Spinal cord (tissue), 10 donors: ENCODE measurements around the gene DPP7. TPM values are rescaled to one million over a fixed set of nuclear protein-coding genes. Genes with fewer than 3 reads are reported as not detected.

Experiments used
- DNase-seq, 6 donors: peaks; one replicate each; pipeline versions ENCODE4 v3.0.0 to v3.0.0-alpha.2; 2013 to 2015; ENCODE audit warnings: low spot score in 6 of 6, low read depth in 4 of 6
- H3K27ac ChIP-seq: one replicate; pipeline ENCODE4 v1.5.1; 2013; ENCODE audit warnings: low read depth, low read length, control low read depth
- H3K27me3 ChIP-seq: one replicate; pipeline ENCODE4 v1.6.1; 2013; ENCODE audit warnings: low read length; ENCODE audit not compliant: control insufficient read depth, insufficient read depth
- H3K36me3 ChIP-seq: one replicate; pipeline ENCODE4 v1.6.1; 2013; ENCODE audit warnings: low read length; ENCODE audit not compliant: control insufficient read depth, insufficient read depth
- H3K4me1 ChIP-seq: one replicate; pipeline ENCODE4 v1.6.1; 2013; ENCODE audit warnings: low read length; ENCODE audit not compliant: control insufficient read depth, insufficient read depth
- H3K4me3 ChIP-seq: one replicate; pipeline ENCODE4 v1.5.1; 2013; ENCODE audit warnings: low read depth, low read length, control low read depth
- H3K9me3 ChIP-seq: one replicate; pipeline ENCODE4 v1.6.1; 2013; ENCODE audit warnings: low read length; ENCODE audit not compliant: control insufficient read depth, insufficient read depth
- WGBS: methylation state at CpG from one replicate; pipeline ENCODE4 v1.1.5; 2013; ENCODE audit warnings: missing lambda C conversion rate; ENCODE audit not compliant: insufficient coverage; 5-methylcytosine and 5-hydroxymethylcytosine counted together
- polyA plus RNA-seq, 2 donors: library from polyadenylated mRNA; unstranded; fragments of 120-200 nt; gene quantifications; one replicate each; pipeline ENCODE4 v1.2.1, GENCODE V29; 2013; ENCODE audit not compliant: insufficient read length in 2 of 2
- total RNA-seq, 2 donors: library from RNA; depleted of rRNA in 1 of 2; stranded (reverse); fragments of 120-200 nt in 1 of 2; fragments of >200 nt in 1 of 2; gene quantifications; one replicate each; pipeline versions ENCODE4 v1.2.3 to v1.2.4, GENCODE V29; 2013 to 2014
- donor health status: healthy.

The DPP7 gene
- total and polyA plus RNA-seq, 4 donors: 29.8 to 144 (median 114) TPM

- H3K4me1 ChIP-seq: no peaks in the 10 kb centered on the region
- H3K9me3 ChIP-seq: no peaks in the 10 kb centered on the region
- H3K36me3 ChIP-seq: peaks cover 100% of the 10 kb centered on the region
- 98% methylated on average over 27 of the region's 27 CpGs for WGBS
- no peaks in the 10 kb centered on the region for H3K27me3 ChIP-seq
- no peak overlapping the region for H3K27ac ChIP-seq
- no peak overlapping the region for H3K4me3 ChIP-seq
- DNase-seq: no peak
These were observed 7.8 kb downstream of the DPP7 start for GRCh38 chr9:137106662-137107250.

DNA sequence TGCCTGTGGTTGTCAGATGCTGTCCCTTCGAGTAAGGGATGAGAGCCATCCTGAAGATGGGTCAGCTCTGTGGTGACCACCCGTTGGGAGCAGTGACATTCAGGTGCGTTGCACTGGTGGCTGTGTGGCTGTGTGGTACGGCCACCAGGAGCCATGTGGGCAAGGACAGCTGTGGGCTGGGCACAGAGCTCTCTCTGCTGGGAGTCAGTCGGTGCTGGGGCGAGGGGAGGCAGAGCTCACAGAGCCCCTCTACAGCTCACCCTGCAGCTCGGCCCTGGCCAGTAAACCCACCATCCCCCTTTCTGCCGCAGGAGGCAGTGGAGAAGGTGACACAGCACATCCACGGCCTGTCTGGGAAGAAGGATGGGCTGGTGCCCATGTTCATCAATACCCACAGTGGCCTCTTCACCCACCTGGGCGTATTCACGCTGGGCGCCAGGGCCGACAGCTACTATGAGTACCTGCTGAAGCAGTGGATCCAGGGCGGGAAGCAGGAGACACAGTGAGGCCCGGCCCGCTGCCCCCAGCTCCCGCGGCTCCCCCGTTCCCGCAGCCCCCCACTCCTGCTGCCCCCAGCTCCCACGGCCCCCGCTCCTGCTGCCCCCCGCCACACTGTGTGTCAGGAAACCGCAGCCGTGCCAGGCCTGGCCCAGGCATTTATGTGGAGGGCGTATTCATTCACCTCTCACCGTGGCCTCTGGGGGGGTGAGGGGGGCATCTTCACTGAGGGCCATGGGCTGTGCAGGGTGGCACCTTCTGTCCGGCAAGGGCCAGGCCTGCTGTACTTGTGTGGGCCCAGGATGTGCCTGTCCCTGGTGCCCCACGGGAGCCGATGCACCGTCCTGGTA lies 8.5 kb downstream of the DPP7 start:
- no peak for DNase-seq
- H3K9me3 ChIP-seq: no peaks in the 10 kb centered on the region
- H3K4me3 ChIP-seq: no peak overlapping the region
- H3K27me3 ChIP-seq: no peaks in the 10 kb centered on the region
- peaks cover 100% of the 10 kb centered on the region for H3K36me3 ChIP-seq
- no peak overlapping the region for H3K27ac ChIP-seq
- WGBS: 98% methylated on average over 20 of the region's 31 CpGs
- no peaks in the 10 kb centered on the region for H3K4me1 ChIP-seq

DNA sequence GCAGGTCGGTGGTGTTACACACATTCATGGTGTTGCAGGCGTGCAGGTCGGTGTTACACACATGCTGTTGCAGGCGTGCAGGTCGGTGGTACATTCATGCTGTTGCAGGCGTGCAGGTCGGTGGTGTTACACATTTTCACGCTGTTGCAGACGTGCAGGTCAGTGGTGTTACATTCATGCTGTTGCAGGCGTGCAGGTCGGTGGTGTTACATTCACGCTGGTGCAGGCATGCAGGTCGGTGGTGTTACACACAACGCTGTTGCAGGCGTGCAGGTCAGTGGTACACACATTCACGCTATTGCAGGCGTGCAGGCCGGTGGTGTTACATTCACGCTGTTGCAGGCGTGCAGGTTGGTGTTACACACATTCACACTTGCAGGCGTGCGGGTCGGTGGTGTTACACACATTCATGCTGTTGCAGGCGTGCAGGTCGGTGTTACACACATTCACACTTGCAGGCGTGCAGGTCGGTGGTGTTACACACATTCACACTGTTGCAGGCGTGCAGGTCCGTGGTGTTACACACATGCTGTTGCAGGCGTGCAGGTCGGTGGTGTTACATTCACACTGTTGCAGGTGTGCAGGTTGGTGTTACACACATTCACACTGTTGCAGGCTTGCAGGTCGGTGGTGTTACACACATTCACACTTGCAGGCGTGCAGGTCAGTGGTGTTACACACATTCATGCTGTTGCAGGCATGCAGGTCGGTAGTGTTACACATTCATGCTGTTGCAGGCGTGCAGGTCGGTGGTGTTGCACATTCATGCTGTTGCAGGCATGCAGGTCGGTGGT lies 11.1 kb downstream of the DPP7 start:
- no peak overlapping the region for H3K27ac ChIP-seq
- H3K27me3 ChIP-seq: no peaks in the 10 kb centered on the region
- peaks cover 100% of the 10 kb centered on the region for H3K36me3 ChIP-seq
- H3K4me3 ChIP-seq: no peak overlapping the region
- DNase-seq: no peak
- H3K4me1 ChIP-seq: no peaks in the 10 kb centered on the region
- WGBS: 96% methylated on average over 37 of the region's 37 CpGs
- H3K9me3 ChIP-seq: no peaks in the 10 kb centered on the region

- no peak overlapping the region for H3K4me3 ChIP-seq
- H3K27ac ChIP-seq: no peak overlapping the region
- no peak for DNase-seq
- 96% methylated on average over 14 of the region's 14 CpGs for WGBS
- H3K9me3 ChIP-seq: no peaks in the 10 kb centered on the region
- no peaks in the 10 kb centered on the region for H3K27me3 ChIP-seq
- H3K36me3 ChIP-seq: peaks cover 91% of the 10 kb centered on the region
- no peaks in the 10 kb centered on the region for H3K4me1 ChIP-seq
These were observed 15.3 kb downstream of the DPP7 start for GRCh38 chr9:137099231-137099630.

DNA sequence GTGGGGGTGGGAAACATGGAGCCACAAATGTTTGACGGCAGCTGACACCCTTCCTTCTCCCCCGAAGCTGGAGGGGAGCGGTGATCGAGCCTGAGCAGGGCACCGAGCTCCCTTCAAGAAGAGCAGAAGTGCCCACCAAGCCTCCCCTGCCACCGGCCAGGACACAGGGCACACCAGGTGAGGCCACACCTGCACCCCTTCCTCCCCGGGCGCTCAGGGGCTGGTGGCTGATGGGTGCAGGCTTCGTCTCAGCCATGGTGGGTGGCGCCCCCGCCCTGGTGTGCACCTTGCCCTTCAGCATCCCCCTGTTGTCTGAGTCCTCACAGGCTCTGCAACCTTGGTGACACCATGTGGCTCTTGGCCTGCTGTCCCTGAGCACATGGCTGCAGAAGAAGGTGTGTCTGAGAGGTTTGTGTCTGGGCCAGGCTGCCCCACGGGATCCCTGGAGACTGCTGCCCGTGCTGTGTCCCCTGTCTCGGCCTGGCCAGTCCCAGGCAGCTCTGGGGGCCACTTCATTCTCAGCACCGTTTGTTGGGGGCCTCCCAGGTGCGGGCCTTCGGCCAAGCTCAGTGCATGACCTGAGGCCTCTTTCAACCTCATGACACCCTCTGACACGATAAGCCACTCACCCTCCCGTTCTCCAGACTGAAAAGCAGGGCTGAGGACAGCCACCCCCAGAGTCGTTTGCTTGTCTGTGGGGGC lies 16.6 kb downstream of the DPP7 start:
- DNase-seq: no peak
- Histone ChIP-seq H3K27me3 (no peaks in the 10 kb centered on the region), H3K4me1 (no peaks in the 10 kb centered on the region), H3K4me3 (no peak overlapping the region), H3K27ac (no peak overlapping the region), H3K36me3 (peaks cover 86% of the 10 kb centered on the region), H3K9me3 (no peaks in the 10 kb centered on the region)
- 95% methylated on average over 17 of the region's 20 CpGs for WGBS

- peaks cover 79% of the 10 kb centered on the region for H3K36me3 ChIP-seq
- no peak overlapping the region for H3K4me3 ChIP-seq
These were observed 17.6 kb downstream of the DPP7 start for GRCh38 chr9:137096785-137097546.

GRCh38 chr9:137095664-137096517 lies 18.6 kb downstream of the DPP7 start:
- no peak for DNase-seq
- WGBS: 79% methylated on average over 29 of the region's 30 CpGs
- H3K36me3 ChIP-seq: peaks cover 78% of the 10 kb centered on the region
- no peaks in the 10 kb centered on the region for H3K27me3 ChIP-seq
- no peaks in the 10 kb centered on the region for H3K9me3 ChIP-seq
- H3K4me1 ChIP-seq: no peaks in the 10 kb centered on the region
- H3K4me3 ChIP-seq: no peak overlapping the region
- no peak overlapping the region for H3K27ac ChIP-seq

More at GRCh38 chr9:137096785-137097546, 17.6 kb downstream of the DPP7 start:
- Histone ChIP-seq H3K27me3 (no peaks in the 10 kb centered on the region), H3K9me3 (no peaks in the 10 kb centered on the region), H3K4me1 (no peaks in the 10 kb centered on the region), H3K27ac (no peak overlapping the region)
- WGBS: 97% methylated on average over 31 of the region's 31 CpGs
- DNase-seq: no peak

DNA sequence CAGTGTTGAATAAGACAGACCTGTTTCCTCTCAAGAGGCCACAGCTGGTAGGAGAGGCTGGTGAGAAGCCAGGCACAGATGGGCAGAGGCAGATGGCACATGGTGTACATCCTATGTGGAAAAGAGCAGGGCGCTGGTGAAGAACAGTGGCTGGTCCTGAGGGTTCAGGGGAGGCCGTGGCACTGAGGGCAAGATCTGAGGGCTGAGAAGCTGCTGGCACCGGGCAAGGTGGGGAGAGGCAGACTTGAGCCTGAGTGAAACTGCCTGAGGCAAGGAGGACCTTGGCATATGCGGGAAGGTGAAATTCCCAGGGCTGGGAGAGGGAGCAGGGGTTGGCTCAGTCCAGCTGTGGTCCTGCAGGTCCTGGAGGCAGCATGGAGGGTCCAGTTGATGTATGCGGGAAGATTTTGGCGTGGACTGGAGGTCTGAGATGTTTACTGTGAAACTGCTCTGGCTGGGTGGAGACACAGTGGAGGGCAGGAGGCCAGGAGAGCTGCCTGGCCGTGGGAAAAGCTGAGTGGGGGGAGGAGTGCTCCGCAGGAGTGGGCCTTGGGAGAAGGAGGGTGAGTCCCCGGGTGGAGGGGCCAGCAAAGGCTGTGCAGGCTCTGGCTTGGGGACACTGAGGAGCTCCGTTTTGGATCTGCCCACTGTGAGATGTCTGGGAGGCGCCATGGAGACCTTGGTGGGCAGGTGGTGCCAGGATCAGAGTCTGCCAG lies 25.1 kb downstream of the DPP7 start:
- Histone ChIP-seq H3K4me3 (no peak overlapping the region), H3K36me3 (peaks cover 42% of the 10 kb centered on the region), H3K27ac (no peak overlapping the region), H3K27me3 (no peaks in the 10 kb centered on the region), H3K4me1 (peaks cover 24% of the 10 kb centered on the region), H3K9me3 (no peaks in the 10 kb centered on the region)
- no peak for DNase-seq
- WGBS: 82% methylated on average over 11 of the region's 11 CpGs
